Lower lobe of right lung (tissue), 2 donors: ENCODE data around the gene MYO5A. TPM values are rescaled to one million over a fixed set of nuclear protein-coding genes. Genes with fewer than 3 reads are reported as not detected.
A peak's percentile ranks its signal among the peaks of the same experiment; 100 is the strongest.

Source experiments
- ATAC-seq, 2 donors: fragments of 200-7000 bp; cut with Tn5 transposase; one replicate each; pipeline ENCODE4 v1.9.1; 2020 to 2022; ENCODE audit warnings: mild to moderate bottlenecking in 2 of 2, moderate library complexity in 2 of 2
- DNase-seq: peaks from one replicate; pipeline ENCODE4 v3.0.0-alpha.2; 2020
- H3K27ac ChIP-seq: fragments of 200-600 bp; one replicate; pipeline ENCODE4 v1.8.0; 2022
- H3K27me3 ChIP-seq: fragments of 200-600 bp; one replicate; pipeline ENCODE4 v1.8.0; 2022; ENCODE audit warnings: low read depth
- H3K36me3 ChIP-seq: fragments of 200-600 bp; one replicate; pipeline ENCODE4 v1.8.0; 2022; ENCODE audit warnings: mild to moderate bottlenecking
- H3K4me1 ChIP-seq: fragments of 200-600 bp; one replicate; pipeline ENCODE4 v1.8.0; 2022
- H3K4me3 ChIP-seq: fragments of 200-600 bp; one replicate; pipeline ENCODE4 v1.8.0; 2022; ENCODE audit warnings: mild to moderate bottlenecking
- H3K9me3 ChIP-seq: fragments of 200-600 bp; one replicate; pipeline ENCODE4 v1.8.0; 2022
- CTCF ChIP-seq: fragments of 200-600 bp; IDR thresholded peaks from one replicate; pipeline ENCODE4 v1.8.0; 2022; ENCODE audit warnings: antibody characterized with exemption, mild to moderate bottlenecking
- intact Hi-C: fragments of 100-400 bp; cut with DNase I; formaldehyde crosslinking; loops from one replicate; pipeline ENCODE4 v1.11.0; 2022
- total RNA-seq: library from RNA; stranded (reverse); fragmentation: NEBNext Ultra II Directional; extraction: Animal tissue kit (Norgen Biotek cat#: 25700); gene quantifications from one replicate; pipeline ENCODE4 v1.2.1, GENCODE V29; 2021
- donor health status: DM: no; HTN: yes; CAD: no; lungs with severe emphysema.

MYO5A gene
- total RNA-seq, 1 donor from 2014 or later, result 36.1 TPM

- H3K27me3 ChIP-seq, result no peaks in the 10 kb centered on the region
- H3K4me1 ChIP-seq, result peaks cover 66% of the 10 kb centered on the region
- no peaks in the 10 kb centered on the region for H3K9me3 ChIP-seq
- intact Hi-C loops, result no loop called here
- no peak for TF ChIP-seq CTCF
- peaks cover 18% of the 10 kb centered on the region for H3K36me3 ChIP-seq
- DNase-seq (no peak), ATAC-seq (peak in 1 of 2 donors; percentile 14)
- H3K27ac ChIP-seq, result no peak overlapping the region
- H3K4me3 ChIP-seq, result no peak overlapping the region
Measured at GRCh38 chr15:52559022-52559421, 30.3 kb upstream of the MYO5A start.

- H3K9me3 ChIP-seq, result no peaks in the 10 kb centered on the region
- intact Hi-C loops, result no loop called here
- H3K27ac ChIP-seq, result no peak overlapping the region
- ATAC-seq (peak; percentile 32 to 67), DNase-seq (no peak)
- no peak overlapping the region for H3K4me3 ChIP-seq
- H3K36me3 ChIP-seq, result peaks cover 22% of the 10 kb centered on the region
- no peaks in the 10 kb centered on the region for H3K27me3 ChIP-seq
- TF ChIP-seq CTCF, result no peak
- peaks cover 64% of the 10 kb centered on the region for H3K4me1 ChIP-seq
Measured at GRCh38 chr15:52558196-52558595, 29.5 kb upstream of the MYO5A start.

- H3K36me3 ChIP-seq, result peaks cover 29% of the 10 kb centered on the region
- intact Hi-C loops, result no loop called here
- no peaks in the 10 kb centered on the region for H3K9me3 ChIP-seq
- H3K27ac ChIP-seq, result no peak overlapping the region
- no peaks in the 10 kb centered on the region for H3K27me3 ChIP-seq
- TF ChIP-seq CTCF, result no peak
- H3K4me1 ChIP-seq, result peaks cover 57% of the 10 kb centered on the region
- ATAC-seq (no peak), DNase-seq (no peak)
- H3K4me3 ChIP-seq, result no peak overlapping the region
Measured at GRCh38 chr15:52557274-52557641, 28.6 kb upstream of the MYO5A start.

- Histone ChIP-seq H3K27me3 (no peaks in the 10 kb centered on the region), H3K4me1 (peaks cover 51% of the 10 kb centered on the region), H3K4me3 (no peak overlapping the region), H3K9me3 (no peaks in the 10 kb centered on the region), H3K36me3 (peaks cover 34% of the 10 kb centered on the region), H3K27ac (no peak overlapping the region)
- DNase-seq (no peak), ATAC-seq (no peak)
- no peak for TF ChIP-seq CTCF
- intact Hi-C loops, result no loop called here
Measured at GRCh38 chr15:52556524-52557273, 28.0 kb upstream of the MYO5A start.

GRCh38 chr15:52552303-52552702 lies 23.6 kb upstream of the MYO5A start:
- no peaks in the 10 kb centered on the region for H3K27me3 ChIP-seq
- H3K36me3 ChIP-seq, result peaks cover 75% of the 10 kb centered on the region
- peaks cover 16% of the 10 kb centered on the region for H3K4me1 ChIP-seq
- TF ChIP-seq CTCF, result no peak
- intact Hi-C loops, result no loop called here
- no peak overlapping the region for H3K4me3 ChIP-seq
- DNase-seq (no peak), ATAC-seq (peak; percentile 21 to 29)
- no peak overlapping the region for H3K27ac ChIP-seq
- H3K9me3 ChIP-seq, result no peaks in the 10 kb centered on the region
